ENCODE data around the gene QSOX2. TPM values are rescaled to one million over a fixed set of nuclear protein-coding genes. Genes with fewer than 3 reads are reported as not detected.

Gene QSOX2
- total RNA-seq, 1 donor = 12.7 TPM

DNA sequence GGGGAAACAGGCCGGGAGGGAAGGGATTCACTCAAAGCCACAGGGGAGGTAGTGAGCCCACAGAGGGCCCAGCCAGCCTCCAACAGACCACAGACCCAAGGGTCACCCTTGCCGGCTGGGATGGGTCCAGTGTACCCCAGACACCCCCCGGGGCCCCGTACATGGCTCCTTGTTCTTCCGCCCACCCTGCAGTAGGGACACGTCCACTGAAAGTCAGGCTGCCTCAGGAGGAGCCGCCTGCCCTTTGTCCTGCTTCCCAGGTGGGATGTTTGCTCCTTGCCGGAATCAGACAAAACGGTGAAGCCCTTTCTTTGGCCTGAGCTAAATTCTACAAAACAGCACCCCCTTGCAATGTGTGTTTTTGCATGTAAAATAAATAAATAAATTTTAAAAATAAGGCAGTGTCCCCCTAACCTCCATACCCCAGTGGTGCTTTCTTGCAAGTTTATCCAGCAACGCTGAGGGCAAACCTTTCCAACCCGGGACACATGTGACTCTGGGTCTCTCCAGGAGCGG, 66.5 kb downstream of the QSOX2 start:
- Histone ChIP-seq H4K20me1 (ENCODE audit: insufficient read depth, low read length) (no peaks in the 10 kb centered on the region), H3K9me3 (ENCODE audit: low read depth, low read length) (no peaks in the 10 kb centered on the region), H3K36me3 (ENCODE audit: insufficient read depth, low read length) (no peaks in the 10 kb centered on the region), H3K4me2 (ENCODE audit: insufficient read depth, low read length) (no peak overlapping the region), H3K4me3 (ENCODE audit: insufficient read depth, low read length) (no peak overlapping the region), H3K79me2 (ENCODE audit: insufficient read depth, low read length) (no peaks in the 10 kb centered on the region), H2AFZ (ENCODE audit: low read length) (no peak overlapping the region), H3K27ac (ENCODE audit: low read depth, low read length) (no peak overlapping the region), H3K4me1 (ENCODE audit: insufficient read depth, low read length) (no peaks in the 10 kb centered on the region), H3K27me3 (ENCODE audit: insufficient read depth, low read length) (peaks cover 11% of the 10 kb centered on the region)
- no peak for TF ChIP-seq CTCF (IDR thresholded peaks at IDR 0.05; ENCODE audit: extremely low read depth, low read depth, low read length)
- DNase-seq (ENCODE audit: insufficient read length, low spot score, missing footprints) = peak; percentile 61

- no peak for DNase-seq (ENCODE audit: insufficient read length, low spot score, missing footprints)
- no peak for TF ChIP-seq CTCF (IDR thresholded peaks at IDR 0.05; ENCODE audit: extremely low read depth, low read depth, low read length)
Observed at GRCh38 chr9:136178773-136179075, 66.9 kb downstream of the QSOX2 start.

DNA sequence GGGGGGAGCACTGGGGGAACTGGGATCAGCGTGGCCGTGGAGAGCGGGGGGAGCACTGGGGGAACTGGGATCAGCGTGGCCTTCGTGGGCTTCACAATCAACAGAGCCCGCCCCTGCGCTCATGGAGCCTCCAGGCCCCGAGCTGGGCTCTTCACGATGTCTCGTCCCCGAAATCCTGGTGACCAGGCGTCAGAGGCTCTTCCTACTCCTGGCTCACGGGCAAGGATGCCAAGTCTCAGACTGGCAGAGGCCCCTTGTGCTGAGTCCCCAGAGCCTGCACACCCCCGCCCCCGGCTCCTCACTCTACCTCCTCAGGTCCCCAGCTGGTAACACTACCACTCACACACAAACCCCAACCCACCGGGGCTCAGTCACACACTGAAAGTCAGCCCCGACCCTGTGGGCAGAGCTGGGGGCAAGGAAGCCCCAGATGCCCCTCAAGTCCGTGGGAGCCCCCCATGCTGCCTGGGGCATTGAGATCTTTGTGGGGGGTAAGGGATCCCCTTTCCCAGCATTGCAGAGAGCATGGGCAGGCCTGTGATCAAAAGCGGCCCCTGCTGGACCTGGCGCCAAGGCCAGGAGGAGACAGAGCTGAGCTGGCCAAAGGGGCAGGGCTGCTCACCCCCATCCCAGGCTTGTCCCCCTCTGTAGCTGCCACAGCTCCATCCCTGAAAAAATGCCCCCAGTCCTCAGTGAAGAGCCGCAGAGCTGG, 67.4 kb downstream of the QSOX2 start:
- Histone ChIP-seq H3K4me1 (ENCODE audit: insufficient read depth, low read length) (no peaks in the 10 kb centered on the region), H3K36me3 (ENCODE audit: insufficient read depth, low read length) (no peaks in the 10 kb centered on the region)
- TF ChIP-seq CTCF (IDR thresholded peaks at IDR 0.05; ENCODE audit: extremely low read depth, low read depth, low read length) = no peak

More at GRCh38 chr9:136178773-136179075, 66.9 kb downstream of the QSOX2 start:
- Histone ChIP-seq H3K36me3 (ENCODE audit: insufficient read depth, low read length) (no peaks in the 10 kb centered on the region), H3K27ac (ENCODE audit: low read depth, low read length) (no peak overlapping the region), H3K4me3 (ENCODE audit: insufficient read depth, low read length) (no peak overlapping the region), H3K79me2 (ENCODE audit: insufficient read depth, low read length) (no peaks in the 10 kb centered on the region), H4K20me1 (ENCODE audit: insufficient read depth, low read length) (no peaks in the 10 kb centered on the region), H3K4me1 (ENCODE audit: insufficient read depth, low read length) (no peaks in the 10 kb centered on the region), H2AFZ (ENCODE audit: low read length) (no peak overlapping the region), H3K4me2 (ENCODE audit: insufficient read depth, low read length) (no peak overlapping the region), H3K27me3 (ENCODE audit: insufficient read depth, low read length) (peaks cover 11% of the 10 kb centered on the region), H3K9me3 (ENCODE audit: low read depth, low read length) (no peaks in the 10 kb centered on the region)

DNA sequence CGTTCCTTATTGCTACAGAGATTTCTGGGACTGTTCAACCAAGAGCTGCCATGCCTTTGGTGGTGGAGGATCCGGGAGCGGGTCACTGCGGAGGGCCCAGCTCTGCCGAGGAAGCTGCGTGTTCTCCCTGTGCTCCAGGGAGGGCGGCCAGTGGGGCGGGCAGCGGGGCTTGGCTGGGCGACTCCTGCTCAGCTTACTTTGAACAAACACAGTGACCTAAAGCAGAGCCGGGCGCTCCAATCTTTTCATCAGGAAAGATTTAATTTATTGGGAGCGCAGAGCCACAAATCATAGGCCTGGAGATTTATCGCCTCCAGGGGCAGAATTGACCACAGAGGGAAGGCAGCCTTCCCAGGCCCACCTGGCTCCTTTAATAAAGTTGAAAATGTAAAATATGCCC, 68.4 kb downstream of the QSOX2 start:
- Histone ChIP-seq H3K4me2 (ENCODE audit: insufficient read depth, low read length) (no peak overlapping the region), H4K20me1 (ENCODE audit: insufficient read depth, low read length) (no peaks in the 10 kb centered on the region), H3K79me2 (ENCODE audit: insufficient read depth, low read length) (no peaks in the 10 kb centered on the region), H3K4me1 (ENCODE audit: insufficient read depth, low read length) (no peaks in the 10 kb centered on the region), H3K36me3 (ENCODE audit: insufficient read depth, low read length) (no peaks in the 10 kb centered on the region), H3K9me3 (ENCODE audit: low read depth, low read length) (no peaks in the 10 kb centered on the region), H3K4me3 (ENCODE audit: insufficient read depth, low read length) (no peak overlapping the region), H2AFZ (ENCODE audit: low read length) (no peak overlapping the region), H3K27me3 (ENCODE audit: insufficient read depth, low read length) (peaks cover 15% of the 10 kb centered on the region), H3K27ac (ENCODE audit: low read depth, low read length) (no peak overlapping the region)
- no peak for TF ChIP-seq CTCF (IDR thresholded peaks at IDR 0.05; ENCODE audit: extremely low read depth, low read depth, low read length)
- no peak for DNase-seq (ENCODE audit: insufficient read length, low spot score, missing footprints)

More for the DNA sequence above, 67.4 kb downstream of the QSOX2 start:
- H4K20me1 ChIP-seq (ENCODE audit: insufficient read depth, low read length) = no peaks in the 10 kb centered on the region
- H3K9me3 ChIP-seq (ENCODE audit: low read depth, low read length) = no peaks in the 10 kb centered on the region
- no peak overlapping the region for H3K27ac ChIP-seq (ENCODE audit: low read depth, low read length)
- no peak overlapping the region for H3K4me3 ChIP-seq (ENCODE audit: insufficient read depth, low read length)
- H3K27me3 ChIP-seq (ENCODE audit: insufficient read depth, low read length) = peaks cover 12% of the 10 kb centered on the region
- peak; percentile 84 for DNase-seq (ENCODE audit: insufficient read length, low spot score, missing footprints)
- H2AFZ ChIP-seq (ENCODE audit: low read length) = no peak overlapping the region
- no peak overlapping the region for H3K4me2 ChIP-seq (ENCODE audit: insufficient read depth, low read length)
- no peaks in the 10 kb centered on the region for H3K79me2 ChIP-seq (ENCODE audit: insufficient read depth, low read length)
